ENCODE data around the gene GYPA.
"Not testable (repeated sequence)": the region's sequence is repeated elsewhere in the genome, so short reads cannot be mapped to it uniquely, and the experiment has no call there.

The GYPA gene

DNA sequence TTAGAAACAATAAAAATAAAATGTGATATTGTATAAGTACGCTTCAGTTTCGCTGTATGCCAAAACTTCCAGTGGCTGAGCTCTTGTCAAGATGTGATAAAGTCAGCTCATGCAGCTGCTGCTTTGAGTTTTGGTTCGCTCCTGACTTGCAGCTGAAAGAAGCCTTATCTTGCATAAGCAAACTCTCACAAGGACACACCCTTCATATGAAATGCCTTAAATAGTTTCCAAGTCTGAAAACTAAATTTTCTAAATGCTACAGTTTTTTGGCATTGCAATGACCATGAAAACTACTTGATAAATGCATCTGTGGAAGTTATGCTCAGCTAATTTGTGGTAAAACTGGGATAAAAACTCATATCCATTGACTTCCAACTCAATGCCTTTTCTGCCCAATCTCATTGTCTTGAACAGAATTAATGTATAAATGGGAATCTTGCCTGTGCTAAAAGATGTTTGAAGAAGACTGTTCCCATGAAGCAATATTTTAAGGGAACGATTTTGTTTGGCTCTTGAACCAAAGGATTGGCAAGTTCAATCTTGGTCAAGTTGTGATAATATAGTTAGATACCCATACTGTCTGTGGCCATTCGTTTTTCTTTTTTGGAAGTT, 11.7 kb downstream of the GYPA start:
- DNase-seq: not testable (repeated sequence)

- not testable (repeated sequence) for DNase-seq
Measured at GRCh38 chr4:144125109-144125508, 15.4 kb downstream of the GYPA start.

- DNase-seq: not testable (repeated sequence)
Measured at GRCh38 chr4:144123982-144124635, 16.4 kb downstream of the GYPA start.

- DNase-seq: not testable (repeated sequence)
Measured at GRCh38 chr4:144123269-144123668, 17.2 kb downstream of the GYPA start.

DNA sequence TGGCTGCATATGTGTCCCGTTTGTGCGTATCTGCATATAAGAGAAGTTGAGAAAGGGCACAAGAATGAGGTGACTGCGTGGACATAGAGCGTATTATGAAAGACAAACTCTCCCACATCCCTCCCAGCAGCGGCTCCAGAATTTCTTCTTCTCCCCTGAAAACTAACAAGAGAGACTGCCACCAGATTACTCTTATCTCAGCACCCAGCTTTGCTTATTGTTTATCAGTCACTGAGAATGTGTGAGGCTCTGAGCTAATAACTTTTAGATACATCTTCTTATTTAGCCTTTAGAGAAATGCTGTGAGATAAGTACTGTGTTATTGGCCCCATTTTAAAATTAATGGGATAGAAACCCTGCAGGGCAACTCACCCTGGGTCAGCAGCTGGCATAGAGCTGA, 20.8 kb downstream of the GYPA start:
- not testable (repeated sequence) for DNase-seq

DNA sequence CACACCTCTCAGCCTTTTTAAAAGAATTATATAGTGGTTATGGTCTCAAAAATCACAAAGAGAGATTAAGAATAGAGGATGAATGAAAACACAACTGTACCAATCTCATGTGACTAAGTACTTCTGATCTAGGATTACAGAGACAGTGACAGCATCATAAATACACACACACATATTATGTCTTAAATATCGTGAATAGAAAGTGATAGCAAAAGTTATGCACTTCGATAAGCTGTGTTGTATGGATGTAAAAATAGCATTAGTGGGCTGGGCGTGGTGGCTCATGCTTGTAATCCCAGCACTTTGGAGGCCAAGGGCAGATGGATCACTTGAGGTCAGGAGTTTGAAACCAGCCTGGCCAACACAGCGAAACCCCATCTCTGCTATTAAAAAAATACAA, 25.0 kb downstream of the GYPA start:
- DNase-seq: no peak

DNA sequence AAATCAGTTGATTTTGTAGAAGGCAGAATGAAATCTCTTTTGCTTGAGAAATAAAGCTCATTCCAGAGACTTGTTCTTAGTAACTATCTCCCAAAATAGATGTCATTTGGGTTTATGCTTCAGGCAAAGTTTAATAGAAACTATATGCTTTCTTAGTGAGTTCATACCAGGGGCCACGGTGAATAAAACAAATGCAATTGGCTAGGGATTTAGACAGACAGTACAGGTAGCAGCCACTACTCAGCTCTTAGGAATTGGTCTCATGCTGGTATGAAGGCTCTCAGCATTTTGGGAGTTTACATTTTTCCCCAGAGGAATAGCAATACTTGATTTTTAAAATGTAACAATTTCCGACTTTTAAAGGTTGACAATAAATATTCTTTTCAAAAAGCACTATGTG, 27.0 kb downstream of the GYPA start:
- no peak for DNase-seq

GRCh38 chr4:144104509-144105130, 35.9 kb downstream of the GYPA start:
- DNase-seq: no peak

DNA sequence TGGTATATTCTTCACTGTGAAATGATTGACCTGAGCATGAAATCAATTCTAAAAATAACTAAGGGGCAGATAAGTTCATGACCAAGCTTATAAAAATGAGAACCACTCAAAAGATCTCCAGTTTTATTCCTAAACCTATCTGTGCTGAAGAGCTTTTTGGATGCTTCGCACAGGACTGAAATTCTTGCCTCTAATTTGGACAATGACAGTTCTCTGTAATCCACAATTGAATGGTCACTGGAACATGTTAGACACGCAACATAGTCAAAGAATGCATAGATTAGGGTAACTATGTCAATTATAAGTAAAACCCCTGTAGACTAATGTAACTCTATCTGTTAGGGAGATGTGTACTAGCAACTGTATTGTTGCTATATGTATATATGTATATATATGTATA, 42.7 kb downstream of the GYPA start:
- not testable (repeated sequence) for DNase-seq

DNA sequence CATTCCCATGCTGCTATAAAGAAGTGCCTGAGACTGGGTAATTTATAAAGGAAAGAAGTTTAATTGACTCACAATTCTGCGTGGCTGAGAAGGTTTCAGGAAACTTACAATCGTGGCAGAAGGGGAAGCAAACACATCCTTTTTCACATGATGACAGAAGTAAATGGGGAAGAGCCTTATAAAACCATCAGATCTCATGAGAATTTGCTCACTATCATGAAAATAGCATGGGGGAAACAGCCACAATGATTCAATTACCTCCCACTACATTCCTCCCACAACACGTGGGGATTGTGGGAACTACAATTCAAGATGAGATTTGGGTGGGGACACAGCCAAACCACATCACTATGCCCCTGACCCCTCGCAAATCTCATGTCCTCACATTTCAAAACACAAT, 46.5 kb downstream of the GYPA start:
- DNase-seq: not testable (repeated sequence)

DNA sequence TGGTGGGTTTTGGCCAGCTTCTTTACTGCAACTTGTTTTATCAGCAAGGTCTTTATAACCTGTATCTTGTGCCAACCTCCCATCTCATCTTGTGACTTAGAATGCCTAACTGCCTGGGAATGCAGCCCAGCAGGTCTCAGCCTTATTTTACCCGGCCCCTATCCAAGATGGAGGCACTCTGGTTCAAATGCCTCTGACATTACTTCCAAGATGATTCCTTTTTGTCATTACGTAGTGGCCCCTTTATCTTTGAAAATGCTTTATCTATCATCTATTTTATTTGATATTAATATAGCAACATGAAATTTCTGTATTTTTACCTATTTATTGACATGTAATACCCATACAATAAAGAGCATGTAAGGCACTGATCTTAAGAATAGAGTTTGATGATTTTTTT, 49.3 kb downstream of the GYPA start:
- not testable (repeated sequence) for DNase-seq

GRCh38 chr4:144090744-144091143, 49.8 kb downstream of the GYPA start:
- DNase-seq: no peak

GRCh38 chr4:144082053-144082452, 58.5 kb downstream of the GYPA start:
- not testable (repeated sequence) for DNase-seq

- not testable (repeated sequence) for DNase-seq
Measured at GRCh38 chr4:144080135-144080534, 60.4 kb downstream of the GYPA start.

- not testable (repeated sequence) for DNase-seq
Measured at GRCh38 chr4:144078746-144079145, 61.8 kb downstream of the GYPA start.

- DNase-seq: not testable (repeated sequence)
Measured at GRCh38 chr4:144061556-144061955, 79.0 kb downstream of the GYPA start.

DNA sequence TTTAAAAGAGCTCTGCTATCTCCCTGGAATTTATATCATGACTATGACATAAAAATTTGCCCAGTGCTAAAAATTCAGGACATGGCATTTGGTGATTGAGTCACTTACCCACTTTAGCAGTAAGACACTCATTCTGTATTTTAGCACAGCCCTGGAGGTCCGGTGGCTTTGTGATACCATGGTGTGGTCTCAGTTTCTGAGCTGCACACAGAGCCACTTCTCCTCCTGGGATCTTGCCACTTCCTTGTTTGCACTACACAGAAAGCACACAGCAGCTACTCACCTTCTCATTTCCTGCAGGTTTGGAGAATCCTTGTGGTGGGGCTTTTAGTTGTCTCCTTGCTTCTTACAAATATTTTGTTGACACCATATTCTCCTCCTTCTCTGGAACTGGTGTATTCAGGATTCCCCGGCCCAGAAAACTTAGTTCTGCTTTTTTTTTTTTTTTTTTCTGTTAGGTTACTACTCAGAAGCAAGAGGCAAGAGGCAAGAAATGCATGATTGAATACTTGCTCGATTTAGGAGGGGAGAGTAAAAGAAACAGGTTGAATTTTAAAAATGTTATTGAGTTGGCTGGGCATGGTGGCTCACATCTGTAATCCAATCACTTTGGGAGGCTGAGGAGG, 80.2 kb downstream of the GYPA start:
- not testable (repeated sequence) for DNase-seq
